ENCODE measurements around the gene WDFY3. TPM values are rescaled to one million over a fixed set of nuclear protein-coding genes. Genes with fewer than 3 reads are reported as not detected.

The WDFY3 gene
- total and polyA plus RNA-seq, 9 of the 15 experiments (the other 6 are each of a cell fraction or from before 2014, with no cell fraction given): 0.58 to 13.5 (median 9.4) TPM

DNA sequence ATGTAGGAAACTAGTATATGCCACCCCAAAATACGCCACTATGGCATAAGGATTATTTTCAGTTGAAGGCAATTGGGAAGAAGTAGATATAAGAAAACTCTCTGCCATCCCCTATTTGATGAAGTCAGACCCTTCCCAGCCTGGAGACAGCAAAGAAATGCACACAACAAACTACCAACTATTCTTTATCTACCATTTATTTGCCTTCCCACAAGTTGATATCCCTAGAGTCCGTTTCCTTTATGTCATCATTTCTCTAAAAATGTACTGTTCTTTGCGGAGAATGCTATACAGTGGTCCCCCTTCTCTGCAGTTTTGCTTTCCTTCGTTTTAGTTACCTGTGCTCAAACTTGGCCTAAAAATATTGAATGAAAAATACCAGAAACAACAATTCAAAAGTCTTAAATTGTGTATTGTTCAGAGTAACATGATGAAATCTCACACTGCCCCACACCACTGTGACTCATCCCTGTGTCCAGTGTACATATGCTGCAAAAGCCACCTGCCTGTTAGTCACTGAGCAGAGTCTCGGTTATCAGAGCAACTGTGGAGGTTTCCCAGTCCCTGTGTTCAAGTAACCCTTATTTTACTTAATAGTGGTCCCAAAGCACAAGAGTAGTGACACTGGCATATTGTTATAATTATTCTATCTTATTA, 152.3 kb downstream of the WDFY3 start (continued):
- no peak for TF ChIP-seq TEAD4 (IDR thresholded peaks at IDR 0.05; ENCODE audit: low read length)
- TF ChIP-seq TEAD4 (CRISPR knock-in tag; IDR thresholded peaks at IDR 0.05; ENCODE audit: borderline replicate concordance): no peak
- no peak for TF ChIP-seq EGR1 (conservative IDR thresholded peaks at IDR 0.05)
- no peak for TF ChIP-seq ZNF140 (CRISPR knock-in tag; IDR thresholded peaks at IDR 0.05)
- TF ChIP-seq, protein P1, sequence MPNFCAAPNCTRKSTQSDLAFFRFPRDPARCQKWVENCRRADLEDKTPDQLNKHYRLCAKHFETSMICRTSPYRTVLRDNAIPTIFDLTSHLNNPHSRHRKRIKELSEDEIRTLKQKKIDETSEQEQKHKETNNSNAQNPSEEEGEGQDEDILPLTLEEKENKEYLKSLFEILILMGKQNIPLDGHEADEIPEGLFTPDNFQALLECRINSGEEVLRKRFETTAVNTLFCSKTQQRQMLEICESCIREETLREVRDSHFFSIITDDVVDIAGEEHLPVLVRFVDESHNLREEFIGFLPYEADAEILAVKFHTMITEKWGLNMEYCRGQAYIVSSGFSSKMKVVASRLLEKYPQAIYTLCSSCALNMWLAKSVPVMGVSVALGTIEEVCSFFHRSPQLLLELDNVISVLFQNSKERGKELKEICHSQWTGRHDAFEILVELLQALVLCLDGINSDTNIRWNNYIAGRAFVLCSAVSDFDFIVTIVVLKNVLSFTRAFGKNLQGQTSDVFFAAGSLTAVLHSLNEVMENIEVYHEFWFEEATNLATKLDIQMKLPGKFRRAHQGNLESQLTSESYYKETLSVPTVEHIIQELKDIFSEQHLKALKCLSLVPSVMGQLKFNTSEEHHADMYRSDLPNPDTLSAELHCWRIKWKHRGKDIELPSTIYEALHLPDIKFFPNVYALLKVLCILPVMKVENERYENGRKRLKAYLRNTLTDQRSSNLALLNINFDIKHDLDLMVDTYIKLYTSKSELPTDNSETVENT (CRISPR knock-in tag; IDR thresholded peaks at IDR 0.05): no peak
- no peak for TF ChIP-seq NBN (IDR thresholded peaks at IDR 0.05; ENCODE audit: low read depth)
- TF ChIP-seq ZNF175 (CRISPR knock-in tag; IDR thresholded peaks at IDR 0.05; ENCODE audit: low read depth): peak; percentile 52; the same call in 1 of the 2 replicates
- TF ChIP-seq ETV1 (tag; conservative IDR thresholded peaks at IDR 0.05; ENCODE audit: low read depth): no peak
- no peak for TF ChIP-seq HDGF (IDR thresholded peaks at IDR 0.05)
- peak; percentile 74 for TF ChIP-seq ARID1B (IDR thresholded peaks at IDR 0.05)
- peak; percentile 65 for TF ChIP-seq CEBPB (tag; IDR thresholded peaks at IDR 0.05)
- TF ChIP-seq, protein P2, sequence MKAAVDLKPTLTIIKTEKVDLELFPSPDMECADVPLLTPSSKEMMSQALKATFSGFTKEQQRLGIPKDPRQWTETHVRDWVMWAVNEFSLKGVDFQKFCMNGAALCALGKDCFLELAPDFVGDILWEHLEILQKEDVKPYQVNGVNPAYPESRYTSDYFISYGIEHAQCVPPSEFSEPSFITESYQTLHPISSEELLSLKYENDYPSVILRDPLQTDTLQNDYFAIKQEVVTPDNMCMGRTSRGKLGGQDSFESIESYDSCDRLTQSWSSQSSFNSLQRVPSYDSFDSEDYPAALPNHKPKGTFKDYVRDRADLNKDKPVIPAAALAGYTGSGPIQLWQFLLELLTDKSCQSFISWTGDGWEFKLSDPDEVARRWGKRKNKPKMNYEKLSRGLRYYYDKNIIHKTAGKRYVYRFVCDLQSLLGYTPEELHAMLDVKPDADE (conservative IDR thresholded peaks at IDR 0.05; ENCODE audit: control insufficient read depth, low read depth, low read length): no peak
- no peak for TF ChIP-seq TGIF2 (CRISPR knock-in tag; IDR thresholded peaks at IDR 0.05)
- TF ChIP-seq ZNF778 (CRISPR knock-in tag; IDR thresholded peaks at IDR 0.05): no peak
- no peak for TF ChIP-seq TCFL5 (CRISPR knock-in tag; conservative IDR thresholded peaks at IDR 0.05)
- no peak for TF ChIP-seq NFE2 (IDR thresholded peaks at IDR 0.05; ENCODE audit: low read depth)
- TF ChIP-seq HIVEP1 (CRISPR knock-in tag; IDR thresholded peaks at IDR 0.05): no peak
- TF ChIP-seq PURB (CRISPR knock-in tag; IDR thresholded peaks at IDR 0.05; ENCODE audit: low read depth): no peak
- TF ChIP-seq, protein P3, sequence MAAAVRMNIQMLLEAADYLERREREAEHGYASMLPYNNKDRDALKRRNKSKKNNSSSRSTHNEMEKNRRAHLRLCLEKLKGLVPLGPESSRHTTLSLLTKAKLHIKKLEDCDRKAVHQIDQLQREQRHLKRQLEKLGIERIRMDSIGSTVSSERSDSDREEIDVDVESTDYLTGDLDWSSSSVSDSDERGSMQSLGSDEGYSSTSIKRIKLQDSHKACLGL (CRISPR knock-in tag; IDR thresholded peaks at IDR 0.05; ENCODE audit: borderline replicate concordance, poor library complexity, severe bottlenecking): no peak
- TF ChIP-seq SMAD3 (CRISPR knock-in tag; conservative IDR thresholded peaks at IDR 0.05): no peak
- TF ChIP-seq, protein P4, sequence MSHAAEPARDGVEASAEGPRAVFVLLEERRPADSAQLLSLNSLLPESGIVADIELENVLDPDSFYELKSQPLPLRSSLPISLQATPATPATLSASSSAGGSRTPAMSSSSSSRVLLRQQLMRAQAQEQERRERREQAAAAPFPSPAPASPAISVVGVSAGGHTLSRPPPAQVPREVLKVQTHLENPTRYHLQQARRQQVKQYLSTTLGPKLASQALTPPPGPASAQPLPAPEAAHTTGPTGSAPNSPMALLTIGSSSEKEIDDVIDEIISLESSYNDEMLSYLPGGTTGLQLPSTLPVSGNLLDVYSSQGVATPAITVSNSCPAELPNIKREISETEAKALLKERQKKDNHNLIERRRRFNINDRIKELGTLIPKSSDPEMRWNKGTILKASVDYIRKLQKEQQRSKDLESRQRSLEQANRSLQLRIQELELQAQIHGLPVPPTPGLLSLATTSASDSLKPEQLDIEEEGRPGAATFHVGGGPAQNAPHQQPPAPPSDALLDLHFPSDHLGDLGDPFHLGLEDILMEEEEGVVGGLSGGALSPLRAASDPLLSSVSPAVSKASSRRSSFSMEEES (CRISPR knock-in tag; IDR thresholded peaks at IDR 0.05): no peak
- no peak for TF ChIP-seq CBX5 (IDR thresholded peaks at IDR 0.05; ENCODE audit: borderline replicate concordance, low read depth)
- TF ChIP-seq, protein P5, sequence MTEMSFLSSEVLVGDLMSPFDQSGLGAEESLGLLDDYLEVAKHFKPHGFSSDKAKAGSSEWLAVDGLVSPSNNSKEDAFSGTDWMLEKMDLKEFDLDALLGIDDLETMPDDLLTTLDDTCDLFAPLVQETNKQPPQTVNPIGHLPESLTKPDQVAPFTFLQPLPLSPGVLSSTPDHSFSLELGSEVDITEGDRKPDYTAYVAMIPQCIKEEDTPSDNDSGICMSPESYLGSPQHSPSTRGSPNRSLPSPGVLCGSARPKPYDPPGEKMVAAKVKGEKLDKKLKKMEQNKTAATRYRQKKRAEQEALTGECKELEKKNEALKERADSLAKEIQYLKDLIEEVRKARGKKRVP (CRISPR knock-in tag; IDR thresholded peaks at IDR 0.05): peak; percentile 60; the same call in 1 of the 2 replicates
- no peak for TF ChIP-seq TSC22D4 (tag; IDR thresholded peaks at IDR 0.05)
